MG63 (cell line): ENCODE measurements around the gene PHACTR1. TPM values are rescaled to one million over a fixed set of nuclear protein-coding genes. Genes with fewer than 3 reads are reported as not detected.
"Not testable (repeated sequence)": the region's sequence is repeated elsewhere in the genome, so short reads cannot be mapped to it uniquely, and the experiment has no call there.

Experiments
- DNase-seq: peaks from one replicate; pipeline ENCODE4 v3.0.0-alpha.2; 2020
- H3K27me3 ChIP-seq: fragments of 250-450 bp; sonication (Bioruptor Pico); 2 replicates; pipeline ENCODE4 v1.5.1; 2020; ENCODE audit warnings: mild to moderate bottlenecking, moderate library complexity
- H3K36me3 ChIP-seq: fragments of 250-450 bp; sonication (Bioruptor Pico); 2 replicates; pipeline ENCODE4 v1.5.1; 2020; ENCODE audit warnings: mild to moderate bottlenecking, moderate library complexity
- H3K4me3 ChIP-seq: fragments of 250-450 bp; sonication (Bioruptor Pico); 2 replicates; pipeline ENCODE4 v1.5.1; 2020; ENCODE audit warnings: mild to moderate bottlenecking, moderate library complexity
- H3K9me3 ChIP-seq: fragments of 250-450 bp; sonication (Bioruptor Pico); 2 replicates; pipeline ENCODE4 v1.5.1; 2020; ENCODE audit warnings: mild to moderate bottlenecking, moderate library complexity
- total RNA-seq: library from RNA; depleted of rRNA; stranded (reverse); fragments of >200 nt; shearing (Covaris generic); gene quantifications from 2 replicates; pipeline ENCODE4 v1.2.3, GENCODE V29; 2014; ENCODE audit warnings: low replicate concordance

Gene PHACTR1
- total RNA-seq, 1 experiment from 2014 or later = 0.20 TPM

GRCh38 chr6:13222048-13222447 lies 505.5 kb downstream of the PHACTR1 start:
- H3K27me3 ChIP-seq = peaks cover 2% of the 10 kb centered on the region
- H3K4me3 ChIP-seq = no peak overlapping the region
- no peaks in the 10 kb centered on the region for H3K36me3 ChIP-seq
- no peak for DNase-seq
- no peaks in the 10 kb centered on the region for H3K9me3 ChIP-seq

- DNase-seq = no peak
- H3K36me3 ChIP-seq = no peaks in the 10 kb centered on the region
- no peaks in the 10 kb centered on the region for H3K9me3 ChIP-seq
- peaks cover 2% of the 10 kb centered on the region; the same call in 1 of the 2 replicates for H3K27me3 ChIP-seq
- no peak overlapping the region for H3K4me3 ChIP-seq
Observed at GRCh38 chr6:13226071-13226470, 509.5 kb downstream of the PHACTR1 start.

GRCh38 chr6:13228264-13229204 lies 512.0 kb downstream of the PHACTR1 start:
- H3K36me3 ChIP-seq = no peaks in the 10 kb centered on the region
- peaks cover 7% of the 10 kb centered on the region for H3K27me3 ChIP-seq
- no peaks in the 10 kb centered on the region for H3K9me3 ChIP-seq
- no peak for DNase-seq
- H3K4me3 ChIP-seq = no peak overlapping the region

GRCh38 chr6:13229205-13230085 lies 512.9 kb downstream of the PHACTR1 start:
- Histone ChIP-seq H3K4me3 (no peak overlapping the region), H3K9me3 (no peaks in the 10 kb centered on the region; the same call in 1 of the 2 replicates), H3K36me3 (no peaks in the 10 kb centered on the region), H3K27me3 (peaks cover 7% of the 10 kb centered on the region)
- DNase-seq = no peak

- no peak for DNase-seq
Observed at GRCh38 chr6:13233106-13233505, 516.5 kb downstream of the PHACTR1 start.

GRCh38 chr6:13234130-13234529 lies 517.6 kb downstream of the PHACTR1 start:
- DNase-seq = no peak
- Histone ChIP-seq H3K4me3 (no peak overlapping the region), H3K36me3 (no peaks in the 10 kb centered on the region), H3K9me3 (no peaks in the 10 kb centered on the region; the same call in 1 of the 2 replicates), H3K27me3 (peaks cover 4% of the 10 kb centered on the region; the same call in 1 of the 2 replicates)

More at GRCh38 chr6:13233106-13233505, 516.5 kb downstream of the PHACTR1 start:
- Histone ChIP-seq H3K4me3 (no peak overlapping the region), H3K9me3 (no peaks in the 10 kb centered on the region; the same call in 1 of the 2 replicates), H3K36me3 (no peaks in the 10 kb centered on the region), H3K27me3 (peaks cover 4% of the 10 kb centered on the region; the same call in 1 of the 2 replicates)

GRCh38 chr6:13235339-13235738 lies 518.8 kb downstream of the PHACTR1 start:
- H3K4me3 ChIP-seq = no peak overlapping the region
- no peaks in the 10 kb centered on the region; the same call in 1 of the 2 replicates for H3K9me3 ChIP-seq
- H3K27me3 ChIP-seq = peaks cover 4% of the 10 kb centered on the region
- DNase-seq = no peak
- H3K36me3 ChIP-seq = no peaks in the 10 kb centered on the region

GRCh38 chr6:13237318-13237717 lies 520.8 kb downstream of the PHACTR1 start:
- Histone ChIP-seq H3K27me3 (peaks cover 4% of the 10 kb centered on the region), H3K9me3 (no peaks in the 10 kb centered on the region; the same call in 1 of the 2 replicates), H3K36me3 (no peaks in the 10 kb centered on the region), H3K4me3 (no peak overlapping the region)
- DNase-seq = no peak

- Histone ChIP-seq H3K4me3 (no peak overlapping the region), H3K27me3 (peaks cover 4% of the 10 kb centered on the region), H3K9me3 (no peaks in the 10 kb centered on the region; the same call in 1 of the 2 replicates), H3K36me3 (no peaks in the 10 kb centered on the region)
- no peak for DNase-seq
Observed at GRCh38 chr6:13238017-13238416, 521.5 kb downstream of the PHACTR1 start.

- H3K27me3 ChIP-seq = peaks cover 4% of the 10 kb centered on the region
- H3K4me3 ChIP-seq = no peak overlapping the region
- no peaks in the 10 kb centered on the region; the same call in 1 of the 2 replicates for H3K9me3 ChIP-seq
- no peaks in the 10 kb centered on the region for H3K36me3 ChIP-seq
- DNase-seq = no peak
Observed at GRCh38 chr6:13238640-13239216, 522.2 kb downstream of the PHACTR1 start.

GRCh38 chr6:13239530-13240455 lies 523.2 kb downstream of the PHACTR1 start:
- no peaks in the 10 kb centered on the region for H3K36me3 ChIP-seq
- no peaks in the 10 kb centered on the region for H3K9me3 ChIP-seq
- no peak for DNase-seq
- peaks cover 4% of the 10 kb centered on the region for H3K27me3 ChIP-seq
- H3K4me3 ChIP-seq = no peak overlapping the region

GRCh38 chr6:13241364-13241763 lies 524.8 kb downstream of the PHACTR1 start:
- Histone ChIP-seq H3K4me3 (no peak overlapping the region), H3K36me3 (no peaks in the 10 kb centered on the region), H3K27me3 (peaks cover 8% of the 10 kb centered on the region), H3K9me3 (no peaks in the 10 kb centered on the region)
- DNase-seq = no peak

- Histone ChIP-seq H3K9me3 (no peaks in the 10 kb centered on the region), H3K4me3 (no peak overlapping the region), H3K27me3 (peaks cover 12% of the 10 kb centered on the region), H3K36me3 (no peaks in the 10 kb centered on the region)
- DNase-seq = no peak
Observed at GRCh38 chr6:13242178-13242577, 525.6 kb downstream of the PHACTR1 start.

GRCh38 chr6:13242590-13242989 lies 526.0 kb downstream of the PHACTR1 start:
- Histone ChIP-seq H3K9me3 (no peaks in the 10 kb centered on the region), H3K4me3 (no peak overlapping the region), H3K36me3 (no peaks in the 10 kb centered on the region), H3K27me3 (peaks cover 12% of the 10 kb centered on the region)
- DNase-seq = no peak

GRCh38 chr6:13243033-13243432 lies 526.5 kb downstream of the PHACTR1 start:
- DNase-seq = no peak
- no peak overlapping the region for H3K4me3 ChIP-seq
- no peaks in the 10 kb centered on the region for H3K9me3 ChIP-seq
- no peaks in the 10 kb centered on the region for H3K36me3 ChIP-seq
- peaks cover 12% of the 10 kb centered on the region for H3K27me3 ChIP-seq

GRCh38 chr6:13243745-13244144 lies 527.2 kb downstream of the PHACTR1 start:
- H3K27me3 ChIP-seq = peaks cover 12% of the 10 kb centered on the region
- DNase-seq, H3K9me3 ChIP-seq, H3K4me3 ChIP-seq, H3K36me3 ChIP-seq: not testable (repeated sequence)
